Colonic mucosa (tissue), 4 donors: Measurements from ENCODE around the gene THOC2. TPM values are rescaled to one million over a fixed set of nuclear protein-coding genes. Genes with fewer than 3 reads are reported as not detected.
"Not testable (repeated sequence)": the region's sequence is repeated elsewhere in the genome, so short reads cannot be mapped to it uniquely, and the experiment has no call there.

Experiments
- DNase-seq: peaks from one replicate; pipeline ENCODE4 v3.0.0-alpha.2; 2020
- H3K27ac ChIP-seq: fragments of 200-600 bp; one replicate; pipeline ENCODE4 v1.8.0; 2021
- H3K27me3 ChIP-seq: fragments of 200-600 bp; one replicate; pipeline ENCODE4 v1.8.0; 2021
- H3K36me3 ChIP-seq: fragments of 200-600 bp; one replicate; pipeline ENCODE4 v1.8.0; 2021
- H3K4me1 ChIP-seq: fragments of 200-600 bp; one replicate; pipeline ENCODE4 v1.8.0; 2021; ENCODE audit warnings: mild to moderate bottlenecking
- H3K4me3 ChIP-seq: fragments of 200-600 bp; one replicate; pipeline ENCODE4 v1.8.0; 2021
- H3K9ac ChIP-seq, 2 donors: one replicate each; pipeline ENCODE4 v1.7.0; 2013; ENCODE audit warnings: control low read depth in 2 of 2, low read depth in 2 of 2, low read length in 2 of 2
- H3K9me3 ChIP-seq: fragments of 200-600 bp; one replicate; pipeline ENCODE4 v1.8.0; 2021
- intact Hi-C: fragments of 100-400 bp; cut with DNase I; formaldehyde crosslinking; loops from one replicate; pipeline ENCODE4 v1.14.1; 2022
- total RNA-seq, 2 donors: library from RNA; stranded (reverse); fragmentation: NEBNext Ultra II Directional in 1 of 2; extraction: Animal tissue kit (Norgen Biotek cat#: 25700) in 1 of 2; gene quantifications; one replicate each; pipeline ENCODE4 v1.2.1, GENCODE V29; 2021
- TF ChIP-seq, protein P1 (sequence below): fragments of 200-600 bp; IDR thresholded peaks from one replicate; pipeline ENCODE4 v1.8.0; 2022; ENCODE audit warnings: antibody characterized with exemption, mild to moderate bottlenecking
- donor health status: healthy.
- donor health status: DM: no; HTN: no; CAD: no.
- donor health status: DM: no; HTN: no; CAD: no.

Gene THOC2
- total RNA-seq, 2 donors from 2014 or later, result 60.7 to 68.2 TPM

DNA sequence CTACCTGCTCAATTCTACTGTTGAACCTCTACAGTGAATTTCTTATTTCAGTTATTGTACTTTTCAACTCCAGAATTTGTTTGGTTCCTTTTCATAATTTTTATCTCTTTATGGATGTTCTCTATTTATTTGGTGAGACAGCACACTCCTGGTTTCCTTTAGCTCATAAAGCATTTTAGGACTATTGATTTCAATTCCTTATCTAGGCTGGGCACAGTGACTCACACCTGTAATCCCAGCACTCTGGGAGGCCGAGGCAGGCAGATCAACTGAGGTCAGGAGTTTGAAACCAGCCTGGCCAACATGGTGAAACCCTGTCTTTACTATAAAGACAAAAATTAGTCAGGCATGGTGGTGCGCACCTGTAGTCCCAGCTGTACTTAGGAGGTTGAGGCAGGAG, 57.7 kb downstream of the THOC2 start:
- no peak overlapping the region for H3K27ac ChIP-seq
- no peaks in the 10 kb centered on the region for H3K4me1 ChIP-seq
- H3K36me3 ChIP-seq, result no peaks in the 10 kb centered on the region
- intact Hi-C loops, result no loop called here
- DNase-seq, result no peak
- H3K9me3 ChIP-seq, result no peaks in the 10 kb centered on the region
- TF ChIP-seq, protein P1, sequence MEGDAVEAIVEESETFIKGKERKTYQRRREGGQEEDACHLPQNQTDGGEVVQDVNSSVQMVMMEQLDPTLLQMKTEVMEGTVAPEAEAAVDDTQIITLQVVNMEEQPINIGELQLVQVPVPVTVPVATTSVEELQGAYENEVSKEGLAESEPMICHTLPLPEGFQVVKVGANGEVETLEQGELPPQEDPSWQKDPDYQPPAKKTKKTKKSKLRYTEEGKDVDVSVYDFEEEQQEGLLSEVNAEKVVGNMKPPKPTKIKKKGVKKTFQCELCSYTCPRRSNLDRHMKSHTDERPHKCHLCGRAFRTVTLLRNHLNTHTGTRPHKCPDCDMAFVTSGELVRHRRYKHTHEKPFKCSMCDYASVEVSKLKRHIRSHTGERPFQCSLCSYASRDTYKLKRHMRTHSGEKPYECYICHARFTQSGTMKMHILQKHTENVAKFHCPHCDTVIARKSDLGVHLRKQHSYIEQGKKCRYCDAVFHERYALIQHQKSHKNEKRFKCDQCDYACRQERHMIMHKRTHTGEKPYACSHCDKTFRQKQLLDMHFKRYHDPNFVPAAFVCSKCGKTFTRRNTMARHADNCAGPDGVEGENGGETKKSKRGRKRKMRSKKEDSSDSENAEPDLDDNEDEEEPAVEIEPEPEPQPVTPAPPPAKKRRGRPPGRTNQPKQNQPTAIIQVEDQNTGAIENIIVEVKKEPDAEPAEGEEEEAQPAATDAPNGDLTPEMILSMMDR, result no peak
- no peak overlapping the region for H3K4me3 ChIP-seq
- H3K9ac ChIP-seq, result no peak overlapping the region
- H3K27me3 ChIP-seq, result no peaks in the 10 kb centered on the region

DNA sequence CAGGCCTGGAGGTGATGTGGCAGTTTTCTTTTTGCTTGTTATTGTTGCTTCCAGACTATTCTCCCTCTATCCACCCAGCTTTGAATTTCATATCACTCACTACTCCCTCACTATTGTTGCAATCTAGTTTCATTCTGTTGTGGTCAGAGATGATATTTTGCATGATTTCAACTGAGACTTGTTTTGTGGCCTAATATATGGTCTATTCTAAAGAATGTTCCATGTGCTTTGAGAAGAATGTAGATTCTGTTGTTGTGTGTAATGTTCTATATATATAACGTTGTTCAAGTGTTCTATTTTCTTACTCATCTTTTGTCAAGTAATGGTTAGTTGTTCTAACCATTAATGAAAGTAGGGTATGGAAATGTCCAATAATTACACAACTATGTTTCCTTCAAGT, 59.0 kb downstream of the THOC2 start:
- Histone ChIP-seq H3K4me1 (no peaks in the 10 kb centered on the region), H3K36me3 (no peaks in the 10 kb centered on the region), H3K4me3 (no peak overlapping the region), H3K9me3 (no peaks in the 10 kb centered on the region), H3K9ac (no peak overlapping the region), H3K27me3 (no peaks in the 10 kb centered on the region), H3K27ac (no peak overlapping the region)
- intact Hi-C loops, result no loop called here
- TF ChIP-seq, protein P1, result no peak
- DNase-seq, result no peak

DNA sequence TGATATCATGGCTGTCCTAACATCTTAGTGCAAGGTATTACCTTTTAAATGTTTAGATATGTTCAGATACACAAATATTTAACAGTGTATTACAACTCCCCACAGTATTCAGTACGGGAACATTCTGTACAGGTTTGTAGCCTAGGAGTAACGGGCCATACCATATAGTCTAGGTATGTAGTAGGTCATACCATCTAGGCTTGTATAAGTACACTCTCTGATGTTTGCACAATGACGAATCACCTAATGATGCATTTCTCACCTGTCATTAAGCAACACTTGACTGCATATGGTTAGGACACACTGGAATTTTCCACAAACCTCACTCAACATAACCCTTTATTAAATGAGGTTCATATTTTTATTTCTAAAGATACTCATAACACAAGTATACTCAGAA, 67.7 kb downstream of the THOC2 start:
- H3K36me3 ChIP-seq, result no peaks in the 10 kb centered on the region
- no peak overlapping the region for H3K27ac ChIP-seq
- H3K4me3 ChIP-seq, result no peak overlapping the region
- no peaks in the 10 kb centered on the region for H3K27me3 ChIP-seq
- no peaks in the 10 kb centered on the region for H3K4me1 ChIP-seq
- intact Hi-C loops, result no loop called here
- H3K9me3 ChIP-seq, result no peaks in the 10 kb centered on the region
- no peak overlapping the region for H3K9ac ChIP-seq
- TF ChIP-seq, protein P1, result no peak
- DNase-seq, result no peak

DNA sequence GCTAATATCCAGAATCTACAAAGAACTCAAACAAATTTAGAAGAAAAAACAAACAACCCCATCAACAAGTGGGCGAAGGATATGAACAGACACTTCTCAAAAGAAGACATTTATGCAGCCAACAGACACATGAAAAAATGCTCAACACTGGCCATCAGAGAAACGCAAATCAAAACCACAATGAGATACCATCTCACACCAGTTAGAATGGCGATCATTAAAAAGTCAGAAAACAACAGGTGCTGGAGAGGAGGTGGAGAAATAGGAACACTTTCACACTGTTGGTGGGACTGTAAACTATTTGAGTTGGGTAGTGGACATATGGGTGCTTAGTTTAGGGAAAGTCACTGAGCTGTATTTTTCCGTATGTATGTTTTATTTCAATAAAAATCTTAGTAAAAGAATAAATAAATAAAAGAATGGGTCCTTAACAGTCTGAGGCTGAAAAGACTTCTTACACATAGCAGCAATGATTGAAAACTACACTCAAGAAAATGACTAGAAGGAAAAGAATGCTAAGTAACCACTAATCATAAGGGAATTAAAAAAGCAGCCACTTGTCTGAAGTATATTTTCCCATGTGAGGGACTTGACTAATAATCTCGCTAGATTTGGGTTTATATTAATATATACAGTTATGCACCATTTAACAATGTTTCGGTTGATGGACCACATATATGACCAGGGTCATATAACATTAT, 68.2 kb downstream of the THOC2 start:
- DNase-seq, H3K4me1 ChIP-seq, H3K27me3 ChIP-seq, intact Hi-C loops, H3K27ac ChIP-seq, H3K4me3 ChIP-seq, H3K9ac ChIP-seq, H3K9me3 ChIP-seq, H3K36me3 ChIP-seq: not testable (repeated sequence)

DNA sequence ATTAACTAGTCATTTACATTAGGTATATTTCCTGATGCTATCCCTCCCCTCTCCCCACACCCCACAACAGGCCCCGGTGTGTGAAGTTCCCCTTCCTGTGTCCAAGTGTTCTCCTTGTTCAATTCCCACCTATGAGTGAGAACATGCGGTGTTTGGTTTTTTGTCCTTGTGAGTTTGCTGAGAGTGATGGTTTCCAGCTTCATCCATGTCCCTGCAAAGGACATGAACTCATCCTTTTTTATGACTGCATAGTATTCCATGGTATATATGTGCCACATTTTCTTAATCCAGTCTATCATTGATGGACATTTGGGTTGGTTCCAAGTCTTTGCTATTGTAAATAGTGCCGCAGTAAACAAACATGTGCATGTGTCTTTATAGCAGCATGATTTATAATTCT, 69.1 kb downstream of the THOC2 start:
- H3K9me3 ChIP-seq, intact Hi-C loops, H3K9ac ChIP-seq, H3K27ac ChIP-seq, H3K4me3 ChIP-seq, DNase-seq, H3K27me3 ChIP-seq, H3K4me1 ChIP-seq, H3K36me3 ChIP-seq: not testable (repeated sequence)

DNA sequence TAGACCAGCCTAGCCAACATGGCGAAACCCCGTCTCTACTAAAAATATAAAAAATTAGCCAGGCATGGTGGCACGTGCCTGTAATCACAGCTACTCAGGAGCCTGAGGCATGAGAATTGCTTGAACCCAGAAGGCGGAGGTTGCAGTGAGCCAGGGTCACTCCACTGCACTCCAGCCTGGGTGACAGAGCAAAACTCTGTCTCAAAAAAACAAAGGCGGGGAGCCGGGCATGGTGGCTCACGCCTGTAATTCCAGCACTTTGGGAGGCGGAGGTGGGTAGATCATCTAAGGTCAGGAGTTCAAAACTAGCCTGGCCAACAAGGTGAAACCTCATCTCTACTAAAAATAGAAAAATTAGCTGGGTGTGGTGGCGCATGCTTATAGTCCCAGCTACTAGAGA, 76.3 kb downstream of the THOC2 start:
- H3K9ac ChIP-seq, H3K27ac ChIP-seq, H3K4me3 ChIP-seq, H3K27me3 ChIP-seq, H3K36me3 ChIP-seq, intact Hi-C loops, H3K4me1 ChIP-seq, H3K9me3 ChIP-seq, DNase-seq: not testable (repeated sequence)

DNA sequence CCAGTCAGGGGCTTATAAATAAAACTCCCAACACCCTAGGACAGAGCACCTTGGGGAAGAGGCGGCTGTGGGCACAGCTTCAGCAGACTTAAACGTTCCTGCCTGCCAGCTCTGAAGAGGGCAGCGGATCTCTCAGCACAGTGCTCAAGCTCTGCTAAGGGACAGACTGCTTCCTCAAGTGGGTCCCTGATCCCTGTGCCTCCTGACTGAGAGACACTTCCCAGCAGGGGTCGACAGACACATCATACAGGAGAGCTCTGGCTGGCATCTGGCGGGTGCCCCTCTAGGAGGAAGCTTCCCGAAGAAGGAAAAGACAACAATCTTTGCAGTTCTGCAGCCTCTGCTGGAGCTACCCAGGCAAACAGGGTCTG, 84.1 kb downstream of the THOC2 start:
- H3K9me3 ChIP-seq, H3K36me3 ChIP-seq, H3K27me3 ChIP-seq, H3K27ac ChIP-seq, intact Hi-C loops, DNase-seq, H3K9ac ChIP-seq, H3K4me3 ChIP-seq, H3K4me1 ChIP-seq: not testable (repeated sequence)
